Measurements from ENCODE around the gene RPL7A. TPM values are rescaled to one million over a fixed set of nuclear protein-coding genes. Genes with fewer than 3 reads are reported as not detected.
A peak's percentile ranks its signal among the peaks of the same experiment; 100 is the strongest.
"Not testable (repeated sequence)": the region's sequence is repeated elsewhere in the genome, so short reads cannot be mapped to it uniquely, and the experiment has no call there.

The RPL7A gene
- total RNA-seq, 1 experiment from 2014 or later = 3,575 TPM

DNA sequence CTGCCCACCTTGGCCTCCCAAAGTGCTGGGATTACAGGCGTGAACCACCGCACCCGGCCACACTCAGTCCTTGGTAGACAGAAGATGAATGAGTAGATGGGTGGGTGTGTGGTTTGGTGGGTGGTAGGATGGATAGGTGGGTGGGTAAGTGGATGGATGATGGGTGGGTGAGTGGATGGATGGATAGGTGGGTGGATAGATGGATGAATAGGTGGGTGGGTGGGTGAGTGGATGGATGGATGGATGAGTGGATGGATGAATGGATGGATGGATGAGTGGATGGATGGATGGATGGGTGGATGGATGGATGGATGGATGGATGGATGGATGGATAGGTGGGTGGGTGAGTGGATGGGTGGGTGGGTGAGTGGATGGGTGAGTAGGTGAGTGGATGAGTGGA is 44.3 kb downstream of the RPL7A start:
- not testable (repeated sequence) for H3K4me3 ChIP-seq; DNase-seq; H3K36me3 ChIP-seq; H3K9me3 ChIP-seq (replicated peaks); H3K27ac ChIP-seq; H3K27me3 ChIP-seq; H3K4me1 ChIP-seq

DNA sequence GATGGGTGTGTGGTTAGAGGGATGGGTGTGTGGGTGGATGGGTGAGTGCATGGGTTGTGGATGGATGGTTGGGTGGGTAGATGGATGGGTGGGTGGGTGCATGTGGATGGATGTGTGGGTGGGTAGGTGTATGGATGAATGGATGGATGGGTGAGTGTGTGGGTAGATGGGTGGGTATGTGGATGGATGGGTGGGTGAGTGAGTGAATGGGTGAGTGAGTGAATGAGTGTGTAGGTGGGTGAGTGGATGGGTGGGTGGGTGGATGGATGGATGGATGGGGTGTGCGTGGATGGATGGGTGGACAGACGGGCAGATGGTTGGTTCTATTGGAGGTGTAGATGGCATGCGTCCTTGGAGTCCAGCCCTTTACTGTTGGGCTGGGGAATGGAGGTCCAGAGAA is 45.4 kb downstream of the RPL7A start:
- H3K4me3 ChIP-seq = no peak overlapping the region
- no peak for DNase-seq
- H3K4me1 ChIP-seq = no peaks in the 10 kb centered on the region
- peaks cover 9% of the 10 kb centered on the region; the same call in 1 of the 2 replicates for H3K27me3 ChIP-seq
- H3K9me3 ChIP-seq (replicated peaks) = no peaks in the 10 kb centered on the region
- no peak overlapping the region for H3K27ac ChIP-seq
- H3K36me3 ChIP-seq = no peaks in the 10 kb centered on the region

DNA sequence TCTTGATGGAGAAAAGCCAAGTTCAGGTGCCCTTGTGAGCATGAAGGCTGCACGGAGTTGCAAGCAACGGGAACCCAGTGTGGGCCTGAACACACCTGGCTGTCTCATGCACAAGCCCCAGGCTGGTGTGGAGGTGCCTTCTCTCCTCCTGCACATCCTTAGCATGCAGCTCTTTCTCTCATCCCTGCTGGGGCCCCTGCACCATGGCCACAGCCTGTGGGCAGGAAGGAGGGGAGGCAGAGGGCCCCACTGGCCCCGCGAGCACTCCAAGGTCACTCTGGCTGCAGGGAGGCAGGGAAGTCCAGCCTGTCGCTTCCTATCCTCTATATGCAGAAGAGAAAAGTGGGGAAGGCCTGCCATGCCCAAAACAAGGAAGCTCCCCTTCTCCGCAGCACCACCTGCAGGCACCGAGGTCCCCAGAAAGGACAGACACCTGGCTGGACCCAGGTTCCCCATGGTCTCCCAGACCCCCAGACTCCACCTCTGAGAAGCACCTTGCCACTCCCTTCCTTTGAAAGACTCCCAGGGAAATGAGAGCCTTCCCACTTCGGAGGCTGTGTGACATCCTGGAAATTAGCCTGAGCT is 46.8 kb downstream of the RPL7A start:
- H3K4me3 ChIP-seq = no peak overlapping the region
- H3K36me3 ChIP-seq = no peaks in the 10 kb centered on the region
- no peak for DNase-seq
- no peaks in the 10 kb centered on the region for H3K4me1 ChIP-seq
- no peaks in the 10 kb centered on the region for H3K9me3 ChIP-seq (replicated peaks)
- H3K27ac ChIP-seq = no peak overlapping the region
- H3K27me3 ChIP-seq = peaks cover 9% of the 10 kb centered on the region; the same call in 1 of the 2 replicates

DNA sequence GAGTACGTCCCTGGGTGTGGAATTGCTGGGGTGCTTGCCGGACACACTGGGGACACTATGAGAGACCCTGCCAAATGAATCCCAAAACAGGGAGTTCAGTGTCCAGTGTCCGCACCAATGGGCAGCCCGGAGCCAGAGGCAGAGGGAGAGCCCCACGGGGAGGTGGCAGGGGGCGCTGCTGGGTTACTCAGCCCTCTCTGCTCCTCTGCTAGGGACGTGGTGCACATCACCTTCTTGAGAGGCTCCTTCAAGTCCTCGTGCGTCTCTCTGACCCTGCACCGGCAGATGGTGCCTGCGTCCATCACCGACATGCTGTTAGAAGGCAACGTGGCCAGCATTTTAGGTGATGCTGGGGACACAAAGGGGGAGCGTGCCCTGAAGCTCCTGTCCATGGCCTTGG is 48.9 kb downstream of the RPL7A start:
- Histone ChIP-seq H3K9me3 (replicated peaks) (no peaks in the 10 kb centered on the region), H3K27me3 (peaks cover 9% of the 10 kb centered on the region; the same call in 1 of the 2 replicates), H3K27ac (no peak overlapping the region), H3K4me3 (no peak overlapping the region), H3K36me3 (no peaks in the 10 kb centered on the region), H3K4me1 (no peaks in the 10 kb centered on the region)
- peak; percentile 38 to 52 for DNase-seq

DNA sequence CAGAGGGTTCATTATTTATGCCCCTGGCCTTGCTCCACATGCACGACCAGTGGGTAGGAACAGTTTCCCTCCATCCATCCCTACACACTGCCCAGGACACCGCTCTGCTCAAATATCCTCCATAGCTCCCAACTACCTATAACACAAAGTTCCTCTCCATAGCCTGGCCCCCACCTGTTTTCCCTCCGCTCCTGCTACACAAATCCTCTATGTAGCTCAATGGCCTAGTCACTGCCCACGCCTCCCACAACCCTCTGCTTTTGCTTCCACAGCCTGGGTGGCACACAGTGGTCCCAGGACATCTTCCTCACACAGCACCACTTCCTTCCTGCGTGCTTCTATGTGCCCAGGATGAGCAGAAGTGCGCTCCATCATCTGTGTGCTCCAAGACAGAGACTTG is 49.4 kb downstream of the RPL7A start:
- Histone ChIP-seq H3K4me3 (no peak overlapping the region), H3K27me3 (peaks cover 9% of the 10 kb centered on the region; the same call in 1 of the 2 replicates), H3K36me3 (no peaks in the 10 kb centered on the region), H3K9me3 (replicated peaks) (no peaks in the 10 kb centered on the region), H3K4me1 (no peaks in the 10 kb centered on the region), H3K27ac (no peak overlapping the region)
- no peak for DNase-seq

DNA sequence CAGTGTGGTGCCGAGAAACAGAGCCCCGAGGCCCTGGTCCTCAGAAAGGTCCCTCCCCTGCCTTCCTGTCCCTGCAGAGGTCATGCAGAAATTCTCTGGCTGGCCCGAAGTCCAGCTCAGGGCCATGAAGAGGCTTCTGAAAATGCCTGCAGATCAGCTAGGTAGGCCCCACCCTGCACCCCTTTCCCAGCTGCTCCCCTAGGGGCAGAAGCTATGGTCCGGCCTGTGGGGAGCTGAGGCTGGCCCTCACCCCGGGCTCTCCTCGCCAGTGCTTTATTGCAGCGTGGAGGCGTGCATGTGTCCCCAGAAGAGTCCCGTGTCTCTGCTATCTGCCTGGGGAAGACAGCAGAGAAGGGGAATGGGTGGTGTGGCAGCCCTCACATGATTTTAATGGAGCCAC is 49.9 kb downstream of the RPL7A start:
- Histone ChIP-seq H3K4me3 (no peak overlapping the region), H3K9me3 (replicated peaks) (no peaks in the 10 kb centered on the region), H3K27ac (no peak overlapping the region), H3K4me1 (no peaks in the 10 kb centered on the region), H3K36me3 (no peaks in the 10 kb centered on the region), H3K27me3 (peaks cover 9% of the 10 kb centered on the region; the same call in 1 of the 2 replicates)
- DNase-seq = no peak

DNA sequence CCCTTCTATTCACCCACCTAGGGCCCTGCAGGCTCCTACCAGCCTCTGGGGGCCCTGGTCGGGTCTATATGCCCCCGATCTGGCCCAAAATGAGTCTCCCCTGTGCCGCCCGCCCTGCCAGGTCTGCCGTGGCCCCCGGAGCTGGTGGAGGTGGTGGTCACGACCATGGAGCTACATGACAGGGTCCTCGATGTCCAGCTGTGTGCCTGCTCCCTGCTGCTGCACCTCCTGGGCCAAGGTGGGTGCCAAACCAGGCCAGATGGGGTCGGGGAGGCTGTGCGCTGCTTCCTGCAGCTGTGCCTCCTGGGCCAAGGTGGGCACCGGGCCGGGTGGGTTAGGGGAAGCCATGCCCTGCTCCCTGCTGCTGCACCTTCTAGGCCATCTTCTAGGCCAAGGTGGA is 52.3 kb downstream of the RPL7A start:
- DNase-seq = no peak
- Histone ChIP-seq H3K36me3 (peaks cover 3% of the 10 kb centered on the region), H3K4me3 (no peak overlapping the region), H3K27ac (no peak overlapping the region), H3K4me1 (no peaks in the 10 kb centered on the region), H3K27me3 (no peaks in the 10 kb centered on the region; the same call in 1 of the 2 replicates), H3K9me3 (replicated peaks) (no peaks in the 10 kb centered on the region)

Other genes with a start within 250 kb of the RPL7A start
- 21.5 and 26.9 TPM in 2 replicates for gene RALGDS, start 227.0 kb upstream of the RPL7A start, total RNA-seq (2014; rRNA removed; shearing (Covaris generic))
- 1.2 TPM in 2 replicates for gene GBGT1, start 184.3 kb upstream of the RPL7A start, total RNA-seq (2014; rRNA removed; shearing (Covaris generic))
- gene OBP2B, start 139.0 kb upstream of the RPL7A start, total RNA-seq (2014; rRNA removed; shearing (Covaris generic)) = not detected in 2 replicates
- gene ABO, start 73.0 kb upstream of the RPL7A start, total RNA-seq (2014; rRNA removed; shearing (Covaris generic)) = not detected in 2 replicates
- 27.8 and 29.2 TPM in 2 replicates for gene SURF6, start 12.0 kb upstream of the RPL7A start, total RNA-seq (2014; rRNA removed; shearing (Covaris generic))
- gene MED22, start 87 bp upstream of the RPL7A start, total RNA-seq (2014; rRNA removed; shearing (Covaris generic)) = 60.2 and 71.8 TPM in 2 replicates
- 19.0 and 19.3 TPM in 2 replicates for gene SURF1, start 8.3 kb downstream of the RPL7A start, total RNA-seq (2014; rRNA removed; shearing (Covaris generic))
- gene SURF2, start 8.3 kb downstream of the RPL7A start, total RNA-seq (2014; rRNA removed; shearing (Covaris generic)) = 34.7 and 36.2 TPM in 2 replicates
- 232 and 233 TPM in 2 replicates for gene SURF4, start 27.8 kb downstream of the RPL7A start, total RNA-seq (2014; rRNA removed; shearing (Covaris generic))
- gene STKLD1, start 28.1 kb downstream of the RPL7A start, total RNA-seq (2014; rRNA removed; shearing (Covaris generic)) = 1.7 and 1.8 TPM in 2 replicates
- gene REXO4, start 69.8 kb downstream of the RPL7A start, total RNA-seq (2014; rRNA removed; shearing (Covaris generic)) = 39.5 and 41.0 TPM in 2 replicates
- 0.42 and 0.43 TPM in 2 replicates for gene ADAMTS13, start 74.1 kb downstream of the RPL7A start, total RNA-seq (2014; rRNA removed; shearing (Covaris generic))
- 12.1 and 13.6 TPM in 2 replicates for gene CACFD1, start 111.8 kb downstream of the RPL7A start, total RNA-seq (2014; rRNA removed; shearing (Covaris generic))
- 20.3 and 23.4 TPM in 2 replicates for gene SLC2A6, start 130.9 kb downstream of the RPL7A start, total RNA-seq (2014; rRNA removed; shearing (Covaris generic))
- 1.1 and 2.0 TPM in 2 replicates for gene MYMK, start 176.7 kb downstream of the RPL7A start, total RNA-seq (2014; rRNA removed; shearing (Covaris generic))
- 3.3 and 3.5 TPM in 2 replicates for gene ADAMTSL2, start 186.5 kb downstream of the RPL7A start, total RNA-seq (2014; rRNA removed; shearing (Covaris generic))

Data from SJCRH30 (cell line).